ENCODE results near the gene FHOD1. TPM values are rescaled to one million over a fixed set of nuclear protein-coding genes. Genes with fewer than 3 reads are reported as not detected.
A peak's percentile ranks its signal among the peaks of the same experiment; 100 is the strongest.

FHOD1 gene
- total RNA-seq, 1 donor from 2014 or later: 28.2 TPM

- no peaks in the 10 kb centered on the region for H3K9me3 Mint-ChIP-seq (ENCODE audit: low read depth)
- no peak overlapping the region for H3K4me3 Mint-ChIP-seq (ENCODE audit: low read depth)
- H3K27me3 Mint-ChIP-seq: no peaks in the 10 kb centered on the region
- H3K27ac Mint-ChIP-seq: no peak overlapping the region
- no peak for TF ChIP-seq CTCF (IDR thresholded peaks at IDR 0.05; ENCODE audit: unreplicated experiment)
- peaks cover 14% of the 10 kb centered on the region for H3K36me3 Mint-ChIP-seq (ENCODE audit: insufficient read depth)
- H3K4me1 Mint-ChIP-seq (ENCODE audit: low read depth): no peaks in the 10 kb centered on the region
- no peak for DNase-seq (ENCODE audit: low spot score, unreplicated experiment)
Measured at GRCh38 chr16:67233596-67233995, 13.7 kb downstream of the FHOD1 start.

GRCh38 chr16:67230809-67231660, 16.2 kb downstream of the FHOD1 start:
- H3K4me3 Mint-ChIP-seq (ENCODE audit: low read depth): no peak overlapping the region
- DNase-seq (ENCODE audit: low spot score, unreplicated experiment): no peak
- no peaks in the 10 kb centered on the region for H3K27me3 Mint-ChIP-seq
- TF ChIP-seq CTCF (IDR thresholded peaks at IDR 0.05; ENCODE audit: unreplicated experiment): no peak
- peaks cover 8% of the 10 kb centered on the region for H3K36me3 Mint-ChIP-seq (ENCODE audit: insufficient read depth)
- H3K9me3 Mint-ChIP-seq (ENCODE audit: low read depth): no peaks in the 10 kb centered on the region
- peaks cover 17% of the 10 kb centered on the region for H3K4me1 Mint-ChIP-seq (ENCODE audit: low read depth)
- no peak overlapping the region for H3K27ac Mint-ChIP-seq

- Mint-ChIP-seq H3K9me3 (ENCODE audit: low read depth) (no peaks in the 10 kb centered on the region), H3K4me3 (ENCODE audit: low read depth) (peak overlapping the region; percentile 9), H3K27me3 (no peaks in the 10 kb centered on the region), H3K4me1 (ENCODE audit: low read depth) (peaks cover 17% of the 10 kb centered on the region), H3K36me3 (ENCODE audit: insufficient read depth) (peaks cover 7% of the 10 kb centered on the region), H3K27ac (no peak overlapping the region)
- DNase-seq (ENCODE audit: low spot score, unreplicated experiment): no peak
- TF ChIP-seq CTCF (IDR thresholded peaks at IDR 0.05; ENCODE audit: unreplicated experiment): no peak
Measured at GRCh38 chr16:67229906-67230808, 17.1 kb downstream of the FHOD1 start.

GRCh38 chr16:67228905-67229304, 18.4 kb downstream of the FHOD1 start:
- H3K36me3 Mint-ChIP-seq (ENCODE audit: insufficient read depth): peaks cover 7% of the 10 kb centered on the region

More at GRCh38 chr16:67228905-67229304, 18.4 kb downstream of the FHOD1 start:
- Mint-ChIP-seq H3K4me3 (ENCODE audit: low read depth) (peak overlapping the region; percentile 100), H3K27me3 (no peaks in the 10 kb centered on the region), H3K27ac (no peak overlapping the region), H3K4me1 (ENCODE audit: low read depth) (peaks cover 17% of the 10 kb centered on the region), H3K9me3 (ENCODE audit: low read depth) (no peaks in the 10 kb centered on the region)
- TF ChIP-seq CTCF (IDR thresholded peaks at IDR 0.05; ENCODE audit: unreplicated experiment): no peak
- no peak for DNase-seq (ENCODE audit: low spot score, unreplicated experiment)
